Activated CD4-positive, alpha-beta T cell treated with anti-CD3 and anti-CD28 coated beads, Interleukin-2, amount 50 U/mL, for 16 hours (primary cell): ENCODE measurements around the gene FOXF2.

Experiments used
- DNase-seq: peaks from one replicate; pipeline ENCODE4 v3.0.0-alpha.2; 2020

Gene FOXF2

GRCh38 chr6:1379017-1379787 is 10.2 kb upstream of the FOXF2 start:
- no peak for DNase-seq

- DNase-seq, result no peak
Measured at GRCh38 chr6:1379788-1380147, 9.6 kb upstream of the FOXF2 start.

- DNase-seq, result no peak
Measured at GRCh38 chr6:1380625-1381427, 8.6 kb upstream of the FOXF2 start.

GRCh38 chr6:1381481-1382330 is 7.7 kb upstream of the FOXF2 start:
- DNase-seq, result peak; percentile 57

GRCh38 chr6:1382331-1382882 is 7.0 kb upstream of the FOXF2 start:
- no peak for DNase-seq

- DNase-seq, result no peak
Measured at GRCh38 chr6:1382883-1383728, 6.3 kb upstream of the FOXF2 start.

GRCh38 chr6:1383729-1384548 is 5.4 kb upstream of the FOXF2 start:
- no peak for DNase-seq

- no peak for DNase-seq
Measured at GRCh38 chr6:1384549-1385128, 4.7 kb upstream of the FOXF2 start.

- DNase-seq, result no peak
Measured at GRCh38 chr6:1385129-1386037, 4.0 kb upstream of the FOXF2 start.

- DNase-seq, result no peak
Measured at GRCh38 chr6:1386038-1386709, 3.2 kb upstream of the FOXF2 start.

GRCh38 chr6:1387538-1387875 is 1.9 kb upstream of the FOXF2 start:
- DNase-seq, result no peak

- no peak for DNase-seq
Measured at GRCh38 chr6:1387876-1388629, 1.3 kb upstream of the FOXF2 start.

GRCh38 chr6:1388630-1389368 is 577 bp upstream of the FOXF2 start:
- no peak for DNase-seq

GRCh38 chr6:1390133-1390945 is 963 bp downstream of the FOXF2 start:
- no peak for DNase-seq

- no peak for DNase-seq
Measured at GRCh38 chr6:1390946-1391799, 1.8 kb downstream of the FOXF2 start.

GRCh38 chr6:1391800-1392309 is 2.5 kb downstream of the FOXF2 start:
- no peak for DNase-seq
